HL-60 (cell line): ENCODE measurements around the gene IGFL3.

ENCODE experiments used
- POLR2AphosphoS5 ChIP-seq: IDR thresholded peaks from 2 replicates; pipeline ENCODE4 v1.6.1; 2012; ENCODE audit warnings: low read depth
- TF ChIP-seq, protein P1 (sequence below): IDR thresholded peaks from one replicate; pipeline ENCODE4 v1.5.1; 2011; ENCODE audit warnings: low read length, control low read depth, inconsistent platforms; ENCODE audit not compliant: insufficient read depth

DNA sequence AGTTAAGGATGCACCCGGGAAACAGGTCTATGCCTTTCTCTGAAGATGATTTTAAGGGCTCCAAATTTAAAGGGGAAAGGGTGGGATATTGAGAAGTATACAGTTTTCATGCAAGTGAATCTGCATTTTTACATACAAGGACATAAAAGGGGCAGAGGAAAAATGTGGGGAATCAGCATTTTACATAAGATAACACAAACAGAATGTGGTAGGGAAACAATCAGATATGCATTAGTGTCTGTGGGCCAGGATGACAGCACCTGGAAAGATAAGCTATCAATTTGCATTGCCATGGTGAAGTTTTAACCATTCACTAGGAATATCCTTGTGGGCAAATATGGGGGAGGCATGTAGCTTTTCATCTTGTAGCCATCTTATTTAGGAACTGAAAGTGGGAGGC lies 24.1 kb downstream of the IGFL3 start:
- TF ChIP-seq, protein P1, sequence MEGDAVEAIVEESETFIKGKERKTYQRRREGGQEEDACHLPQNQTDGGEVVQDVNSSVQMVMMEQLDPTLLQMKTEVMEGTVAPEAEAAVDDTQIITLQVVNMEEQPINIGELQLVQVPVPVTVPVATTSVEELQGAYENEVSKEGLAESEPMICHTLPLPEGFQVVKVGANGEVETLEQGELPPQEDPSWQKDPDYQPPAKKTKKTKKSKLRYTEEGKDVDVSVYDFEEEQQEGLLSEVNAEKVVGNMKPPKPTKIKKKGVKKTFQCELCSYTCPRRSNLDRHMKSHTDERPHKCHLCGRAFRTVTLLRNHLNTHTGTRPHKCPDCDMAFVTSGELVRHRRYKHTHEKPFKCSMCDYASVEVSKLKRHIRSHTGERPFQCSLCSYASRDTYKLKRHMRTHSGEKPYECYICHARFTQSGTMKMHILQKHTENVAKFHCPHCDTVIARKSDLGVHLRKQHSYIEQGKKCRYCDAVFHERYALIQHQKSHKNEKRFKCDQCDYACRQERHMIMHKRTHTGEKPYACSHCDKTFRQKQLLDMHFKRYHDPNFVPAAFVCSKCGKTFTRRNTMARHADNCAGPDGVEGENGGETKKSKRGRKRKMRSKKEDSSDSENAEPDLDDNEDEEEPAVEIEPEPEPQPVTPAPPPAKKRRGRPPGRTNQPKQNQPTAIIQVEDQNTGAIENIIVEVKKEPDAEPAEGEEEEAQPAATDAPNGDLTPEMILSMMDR: no peak
- no peak for TF ChIP-seq POLR2AphosphoS5
